ENCODE measurements around the gene SPRR5. TPM values are rescaled to one million over a fixed set of nuclear protein-coding genes. Genes with fewer than 3 reads are reported as not detected.

Gene SPRR5
- total RNA-seq, 1 experiment from 2014 or later: not detected

GRCh38 chr1:152986578-152986977 is 39.6 kb downstream of the SPRR5 start:
- POLR2A ChIA-PET (ENCODE audit: low non-redundant PET): no interaction called here
- intact Hi-C loops (cut with micrococcal nuclease; ENCODE audit: unreplicated experiment): no loop called here
- no peaks in the 10 kb centered on the region for H3K36me3 ChIP-seq (ENCODE audit: insufficient read depth, low read length, poor library complexity, severe bottlenecking)
- CTCF ChIA-PET: interaction anchor here (0.7 kb wide), 1 partner anchor 202 kb away, joined by 3 read pairs; no protein-coding TSS in a partner anchor
- no TSS peak for BruUV-seq (replicated peaks)
- no peak for DNase-seq (ENCODE audit: low spot score)
- H3K9me3 ChIP-seq (ENCODE audit: low read depth, low read length, poor library complexity, severe bottlenecking): no peaks in the 10 kb centered on the region
- H3K27ac ChIP-seq (ENCODE audit: low read depth, low read length, poor library complexity, severe bottlenecking): no peak overlapping the region
- H3K4me1 ChIP-seq (ENCODE audit: insufficient read depth, low read length, poor library complexity, severe bottlenecking): no peaks in the 10 kb centered on the region
- H3K4me3 ChIP-seq (ENCODE audit: low read depth, low read length, poor library complexity, severe bottlenecking): no peak overlapping the region
- TF ChIP-seq EZH2 (IDR thresholded peaks at IDR 0.05; ENCODE audit: borderline replicate concordance, low read depth, low read length, poor library complexity, severe bottlenecking) (no peak), CTCF (conservative IDR thresholded peaks at IDR 0.05; ENCODE audit: low read depth, low read length) (no peak)
- peaks cover 16% of the 10 kb centered on the region for H3K27me3 ChIP-seq (replicated peaks; ENCODE audit: insufficient read depth, low read depth, low read length, poor library complexity)

GRCh38 chr1:152993186-152993585 is 46.2 kb downstream of the SPRR5 start:
- H3K4me1 ChIP-seq (ENCODE audit: insufficient read depth, low read length, poor library complexity, severe bottlenecking): no peaks in the 10 kb centered on the region
- intact Hi-C loops (cut with micrococcal nuclease; ENCODE audit: unreplicated experiment): no loop called here
- no peak for DNase-seq (ENCODE audit: low spot score)
- no TSS peak for BruUV-seq (replicated peaks)
- peaks cover 16% of the 10 kb centered on the region for H3K27me3 ChIP-seq (replicated peaks; ENCODE audit: insufficient read depth, low read depth, low read length, poor library complexity)
- no peak overlapping the region for H3K27ac ChIP-seq (ENCODE audit: low read depth, low read length, poor library complexity, severe bottlenecking)
- CTCF ChIA-PET: no interaction called here
- no peak overlapping the region for H3K4me3 ChIP-seq (ENCODE audit: low read depth, low read length, poor library complexity, severe bottlenecking)
- TF ChIP-seq EZH2 (IDR thresholded peaks at IDR 0.05; ENCODE audit: borderline replicate concordance, low read depth, low read length, poor library complexity, severe bottlenecking) (no peak), CTCF (conservative IDR thresholded peaks at IDR 0.05; ENCODE audit: low read depth, low read length) (no peak)
- H3K36me3 ChIP-seq (ENCODE audit: insufficient read depth, low read length, poor library complexity, severe bottlenecking): no peaks in the 10 kb centered on the region
- H3K9me3 ChIP-seq (ENCODE audit: low read depth, low read length, poor library complexity, severe bottlenecking): no peaks in the 10 kb centered on the region
- POLR2A ChIA-PET (ENCODE audit: low non-redundant PET): no interaction called here

GRCh38 chr1:152995842-152996241 is 48.8 kb downstream of the SPRR5 start:
- H3K27me3 ChIP-seq (replicated peaks; ENCODE audit: insufficient read depth, low read depth, low read length, poor library complexity): peaks cover 6% of the 10 kb centered on the region
- intact Hi-C loops (cut with micrococcal nuclease; ENCODE audit: unreplicated experiment): no loop called here
- ChIA-PET CTCF (no interaction called here), POLR2A (ENCODE audit: low non-redundant PET) (no interaction called here)
- no peak for DNase-seq (ENCODE audit: low spot score)
- H3K9me3 ChIP-seq (ENCODE audit: low read depth, low read length, poor library complexity, severe bottlenecking): no peaks in the 10 kb centered on the region
- no TSS peak for BruUV-seq (replicated peaks)
- H3K4me1 ChIP-seq (ENCODE audit: insufficient read depth, low read length, poor library complexity, severe bottlenecking): no peaks in the 10 kb centered on the region
- no peak overlapping the region for H3K27ac ChIP-seq (ENCODE audit: low read depth, low read length, poor library complexity, severe bottlenecking)
- TF ChIP-seq EZH2 (IDR thresholded peaks at IDR 0.05; ENCODE audit: borderline replicate concordance, low read depth, low read length, poor library complexity, severe bottlenecking) (no peak), CTCF (conservative IDR thresholded peaks at IDR 0.05; ENCODE audit: low read depth, low read length) (no peak)
- no peak overlapping the region for H3K4me3 ChIP-seq (ENCODE audit: low read depth, low read length, poor library complexity, severe bottlenecking)
- no peaks in the 10 kb centered on the region for H3K36me3 ChIP-seq (ENCODE audit: insufficient read depth, low read length, poor library complexity, severe bottlenecking)

Data from A673 (cell line).